DMS53 treated with DMSO at 0.1 percent for 48 hours (cell line): Measurements from ENCODE around the gene DNAJB4.
A peak's percentile ranks its signal among the peaks of the same experiment; 100 is the strongest.

Experiments
- DNase-seq: peaks from one replicate; lab custom pipeline; 2025; ENCODE audit not compliant: unreplicated experiment; lab: John Stamatoyannopoulos, UW

DNAJB4 gene

GRCh38 chr1:78036450-78036849 lies 31.7 kb downstream of the DNAJB4 start:
- no peak for DNase-seq

GRCh38 chr1:78038071-78038470 lies 33.3 kb downstream of the DNAJB4 start:
- peak; percentile 55 for DNase-seq

GRCh38 chr1:78038491-78038939 lies 33.8 kb downstream of the DNAJB4 start:
- DNase-seq = peak; percentile 83

GRCh38 chr1:78040484-78041089 lies 35.8 kb downstream of the DNAJB4 start:
- DNase-seq = no peak

- DNase-seq = no peak
Measured at GRCh38 chr1:78043436-78043835, 38.7 kb downstream of the DNAJB4 start.

- peak; percentile 46 for DNase-seq
Measured at GRCh38 chr1:78044796-78045562, 40.2 kb downstream of the DNAJB4 start.

GRCh38 chr1:78045563-78045925 lies 40.8 kb downstream of the DNAJB4 start:
- DNase-seq = peak; percentile 46

GRCh38 chr1:78045926-78046778 lies 41.4 kb downstream of the DNAJB4 start, which contains the start of gene GIPC2:
TSS of gene GIPC2 (plus strand) at chr1:78045966. CDS start at chr1:78046095, 129 bp downstream.
- peak; percentile 44 for DNase-seq

- DNase-seq = peak; percentile 79
Measured at GRCh38 chr1:78047106-78047505, 42.4 kb downstream of the DNAJB4 start.

GRCh38 chr1:78047631-78048030 lies 42.9 kb downstream of the DNAJB4 start:
- DNase-seq = peak; percentile 69

- DNase-seq = no peak
Measured at GRCh38 chr1:78048446-78048845, 43.7 kb downstream of the DNAJB4 start.

GRCh38 chr1:78049396-78049795 lies 44.7 kb downstream of the DNAJB4 start:
- DNase-seq = no peak

GRCh38 chr1:78051005-78051404 lies 46.3 kb downstream of the DNAJB4 start:
- DNase-seq = no peak

GRCh38 chr1:78052685-78053405 lies 48.1 kb downstream of the DNAJB4 start:
- no peak for DNase-seq

- no peak for DNase-seq
Measured at GRCh38 chr1:78053498-78053897, 48.8 kb downstream of the DNAJB4 start.

- DNase-seq = no peak
Measured at GRCh38 chr1:78054559-78054958, 49.8 kb downstream of the DNAJB4 start.

GRCh38 chr1:78054972-78055371 lies 50.2 kb downstream of the DNAJB4 start:
- no peak for DNase-seq

- DNase-seq = no peak
Measured at GRCh38 chr1:78055565-78056132, 50.9 kb downstream of the DNAJB4 start.

- DNase-seq = no peak
Measured at GRCh38 chr1:78058670-78059069, 53.9 kb downstream of the DNAJB4 start.

GRCh38 chr1:78060857-78061563 lies 56.3 kb downstream of the DNAJB4 start:
- no peak for DNase-seq
